Neuronal stem cell (in vitro differentiated cells): Measurements from ENCODE around the gene PEX26.

Experiments
- DNase-seq: peaks from one replicate; pipeline ENCODE4 v3.0.0-alpha.2; 2013; ENCODE audit warnings: low spot score
- H2AFZ ChIP-seq: one replicate; pipeline ENCODE4 v1.6.1; 2013; ENCODE audit warnings: mild to moderate bottlenecking, low read length, inconsistent platforms
- H2AK5ac ChIP-seq: 2 replicates; pipeline ENCODE4 v1.6.1; 2013; ENCODE audit warnings: low read depth, mild to moderate bottlenecking, inconsistent platforms, low read length, moderate library complexity, mixed read lengths
- H2BK120ac ChIP-seq: 2 replicates; pipeline ENCODE4 v1.6.1; 2013; ENCODE audit warnings: low read depth, mild to moderate bottlenecking, inconsistent platforms, low read length, moderate library complexity, mixed read lengths
- H2BK12ac ChIP-seq: one replicate; pipeline ENCODE4 v1.6.1; 2013; ENCODE audit warnings: low read length, inconsistent platforms
- H2BK15ac ChIP-seq: 2 replicates; pipeline ENCODE4 v1.6.1; 2013; ENCODE audit warnings: mild to moderate bottlenecking, low read length, inconsistent platforms, mixed read lengths
- H2BK5ac ChIP-seq: one replicate; pipeline ENCODE4 v1.6.1; 2013; ENCODE audit warnings: inconsistent platforms, mild to moderate bottlenecking, low read length, moderate library complexity
- H3K14ac ChIP-seq: one replicate; pipeline ENCODE4 v1.6.1; 2013; ENCODE audit warnings: low read length, inconsistent platforms
- H3K18ac ChIP-seq: 2 replicates; pipeline ENCODE4 v1.6.1; 2013; ENCODE audit warnings: low read length, inconsistent platforms
- H3K23ac ChIP-seq: 2 replicates; pipeline ENCODE4 v1.6.1; 2013; ENCODE audit warnings: low read depth, mild to moderate bottlenecking, mixed read lengths, low read length, inconsistent platforms; ENCODE audit not compliant: poor library complexity
- H3K27ac ChIP-seq: replicated peaks from 3 replicates; pipeline ENCODE4 v1.5.1; 2013; ENCODE audit warnings: low read length, inconsistent platforms
- H3K27me3 ChIP-seq, 3 experiments: 2 replicates each; pipeline ENCODE4 v1.6.1; 2013; ENCODE audit warnings: low read length in 3 of 3, mild to moderate bottlenecking in 2 of 3, inconsistent platforms in 1 of 3, low read depth in 1 of 3, mixed read lengths in 1 of 3, moderate library complexity in 1 of 3; ENCODE audit not compliant: control insufficient read depth in 3 of 3, insufficient read depth in 3 of 3
- H3K36me3 ChIP-seq, 2 donors: replicated peaks in 1 of 2; 2 replicates each; pipeline ENCODE4 v1.6.1; 2013; ENCODE audit warnings: low read length in 2 of 2; ENCODE audit not compliant: control insufficient read depth in 2 of 2, insufficient read depth in 2 of 2
- H3K4ac ChIP-seq: 2 replicates; pipeline ENCODE4 v1.6.1; 2013; ENCODE audit warnings: inconsistent platforms, mild to moderate bottlenecking, low read length, moderate library complexity
- H3K4me1 ChIP-seq, 2 donors: 1 replicate in 1 of 2; 2 replicates in 1 of 2; pipeline ENCODE4 v1.6.1; 2013; ENCODE audit warnings: low read length in 2 of 2, low read depth in 1 of 2; ENCODE audit not compliant: control insufficient read depth in 2 of 2, insufficient read depth in 1 of 2
- H3K4me2 ChIP-seq: one replicate; pipeline ENCODE4 v1.6.1; 2013; ENCODE audit warnings: mild to moderate bottlenecking, low read length, inconsistent platforms; ENCODE audit not compliant: insufficient read depth, poor library complexity, severe bottlenecking
- H3K4me3 ChIP-seq, 2 donors: 2 replicates each; pipeline ENCODE4 v1.5.1; 2013; ENCODE audit warnings: low read length in 2 of 2, mild to moderate bottlenecking in 2 of 2, inconsistent platforms in 1 of 2, moderate library complexity in 1 of 2
- H3K79me1 ChIP-seq: one replicate; pipeline ENCODE4 v1.6.1; 2013; ENCODE audit warnings: low read depth, mild to moderate bottlenecking, inconsistent platforms, low read length, moderate library complexity
- H3K9ac ChIP-seq: one replicate; pipeline ENCODE4 v1.6.1; 2013; ENCODE audit warnings: mild to moderate bottlenecking, low read depth, low read length, inconsistent platforms; ENCODE audit not compliant: poor library complexity
- H3K9me3 ChIP-seq, 2 donors: replicated peaks in 1 of 2; 2 replicates each; pipeline versions ENCODE3 to v1.6.1; 2013; ENCODE audit warnings: low read length in 2 of 2, mild to moderate bottlenecking in 2 of 2, inconsistent platforms in 1 of 2, low read depth in 1 of 2, mixed read lengths in 1 of 2, moderate library complexity in 1 of 2; ENCODE audit not compliant: control insufficient read depth in 2 of 2, insufficient read depth in 1 of 2
- H4K8ac ChIP-seq: one replicate; pipeline ENCODE4 v1.6.1; 2013; ENCODE audit warnings: low read depth, mild to moderate bottlenecking, inconsistent platforms, low read length, moderate library complexity
- H4K91ac ChIP-seq: one replicate; pipeline ENCODE4 v1.6.1; 2013; ENCODE audit warnings: low read length, low read depth, mild to moderate bottlenecking, inconsistent platforms; ENCODE audit not compliant: poor library complexity
- WGBS, 2 donors: extraction: QIAGEN DNeasy Blood & Tissue Kit; methylation state at CpG; one replicate each; pipeline ENCODE4 v1.1.7; 2013; ENCODE audit warnings: missing lambda C conversion rate in 2 of 2, mixed read lengths in 1 of 2; ENCODE audit not compliant: insufficient read length in 2 of 2, insufficient replicate concordance in 1 of 2; ENCODE audit errors: extremely low coverage in 2 of 2; 5-methylcytosine and 5-hydroxymethylcytosine counted together

The PEX26 gene

GRCh38 chr22:18110194-18110953 is 32.6 kb downstream of the PEX26 start, which contains the start of gene TUBA8:
TSS of gene TUBA8 (plus strand) at chr22:18110809. CDS start at chr22:18110866, 57 bp downstream.
- H2BK12ac ChIP-seq: no peak within 1 kb of the TSS
- no peak within 1 kb of the TSS for H4K8ac ChIP-seq
- peak within 1 kb of the TSS; percentile 80 for H2AFZ ChIP-seq
- H3K23ac ChIP-seq: peak within 1 kb of the TSS; percentile 43
- WGBS, 2 donors: no CpG with 5 or more reads among the region's 72 CpGs
- no peak within 1 kb of the TSS for H3K4ac ChIP-seq
- H2AK5ac ChIP-seq: peak within 1 kb of the TSS; percentile 27
- H3K18ac ChIP-seq: peak within 1 kb of the TSS; percentile 88
- DNase-seq: peak; percentile 30
- peak within 1 kb of the TSS; percentile 51 for H3K14ac ChIP-seq
- H3K9me3 ChIP-seq: peaks cover 0 to 5% of the 10 kb centered on the region in 2 donors
- peak within 1 kb of the TSS; percentile 62 for H2BK5ac ChIP-seq
- no peak within 1 kb of the TSS for H3K27ac ChIP-seq
- peaks cover 0 to 22% (median 5%) of the 10 kb centered on the region in 3 experiments for H3K27me3 ChIP-seq
- H4K91ac ChIP-seq: no peak within 1 kb of the TSS
- H3K4me1 ChIP-seq: peaks cover 2 to 3% of the 10 kb centered on the region in 2 donors
- H3K4me3 ChIP-seq: peak within 1 kb of the TSS; percentile 35 to 76
- H3K9ac ChIP-seq: peak within 1 kb of the TSS; percentile 79
- H3K4me2 ChIP-seq: peak within 1 kb of the TSS; percentile 75
- no peak within 1 kb of the TSS for H2BK120ac ChIP-seq
- H2BK15ac ChIP-seq: peak within 1 kb of the TSS; percentile 20
- no peaks in the 10 kb centered on the region for H3K79me1 ChIP-seq
- H3K36me3 ChIP-seq: no peaks in the 10 kb centered on the region

GRCh38 chr22:18110954-18111758 is 33.4 kb downstream of the PEX26 start:
- H2BK120ac ChIP-seq: no peak overlapping the region
- no peak overlapping the region for H3K27ac ChIP-seq
- H2BK12ac ChIP-seq: no peak overlapping the region
- H4K8ac ChIP-seq: no peak overlapping the region
- no peak overlapping the region for H4K91ac ChIP-seq
- peak overlapping the region; percentile 79 for H3K9ac ChIP-seq
- H3K4me1 ChIP-seq: peaks cover 3 to 4% of the 10 kb centered on the region in 2 donors
- peak overlapping the region; percentile 80 for H2AFZ ChIP-seq
- peak overlapping the region; percentile 43 for H3K23ac ChIP-seq
- no peaks in the 10 kb centered on the region for H3K9me3 ChIP-seq
- H2BK15ac ChIP-seq: no peak overlapping the region
- peak overlapping the region; percentile 88 for H3K18ac ChIP-seq
- H3K27me3 ChIP-seq: peaks cover 0 to 22% (median 5%) of the 10 kb centered on the region in 3 experiments
- H3K4me3 ChIP-seq: peak overlapping the region; percentile 35 to 76
- peak overlapping the region; percentile 51 for H3K14ac ChIP-seq
- no peaks in the 10 kb centered on the region for H3K36me3 ChIP-seq
- no peak for DNase-seq
- H3K4me2 ChIP-seq: peak overlapping the region; percentile 75
- no peak overlapping the region for H2BK5ac ChIP-seq
- H2AK5ac ChIP-seq: peak overlapping the region; percentile 27
- no peak overlapping the region for H3K4ac ChIP-seq
- WGBS, 2 donors: no CpG with 5 or more reads among the region's 39 CpGs
- no peaks in the 10 kb centered on the region for H3K79me1 ChIP-seq

GRCh38 chr22:18111759-18112330 is 34.1 kb downstream of the PEX26 start:
- no peak overlapping the region for H3K23ac ChIP-seq
- peaks cover 3 to 4% of the 10 kb centered on the region in 2 donors for H3K4me1 ChIP-seq
- no peak overlapping the region for H3K14ac ChIP-seq
- H3K4me3 ChIP-seq: no peak overlapping the region
- no peak overlapping the region for H2BK15ac ChIP-seq
- DNase-seq: no peak
- H3K4me2 ChIP-seq: no peak overlapping the region
- peaks cover 0 to 22% (median 5%) of the 10 kb centered on the region in 3 experiments for H3K27me3 ChIP-seq
- no peak overlapping the region for H2AK5ac ChIP-seq
- H3K27ac ChIP-seq: no peak overlapping the region
- H3K4ac ChIP-seq: no peak overlapping the region
- H2AFZ ChIP-seq: peak overlapping the region; percentile 80
- H3K9me3 ChIP-seq: no peaks in the 10 kb centered on the region
- H3K9ac ChIP-seq: no peak overlapping the region
- no peak overlapping the region for H3K18ac ChIP-seq
- no peaks in the 10 kb centered on the region for H3K79me1 ChIP-seq
- H2BK5ac ChIP-seq: no peak overlapping the region
- no peak overlapping the region for H4K8ac ChIP-seq
- H4K91ac ChIP-seq: no peak overlapping the region
- H2BK120ac ChIP-seq: no peak overlapping the region
- no peak overlapping the region for H2BK12ac ChIP-seq
- H3K36me3 ChIP-seq: no peaks in the 10 kb centered on the region
- no CpG with 5 or more reads among the region's 12 CpGs for WGBS, 2 donors
